GM12874 (cell line): ENCODE measurements around the gene ZNF554.

Experiments
- TF ChIP-seq, protein P1 (sequence below): IDR thresholded peaks from 2 replicates; pipeline ENCODE4 v1.5.1; 2011; ENCODE audit warnings: low read depth, mild to moderate bottlenecking, control low read depth, low read length, moderate library complexity; ENCODE audit not compliant: insufficient read depth

ZNF554 gene

DNA sequence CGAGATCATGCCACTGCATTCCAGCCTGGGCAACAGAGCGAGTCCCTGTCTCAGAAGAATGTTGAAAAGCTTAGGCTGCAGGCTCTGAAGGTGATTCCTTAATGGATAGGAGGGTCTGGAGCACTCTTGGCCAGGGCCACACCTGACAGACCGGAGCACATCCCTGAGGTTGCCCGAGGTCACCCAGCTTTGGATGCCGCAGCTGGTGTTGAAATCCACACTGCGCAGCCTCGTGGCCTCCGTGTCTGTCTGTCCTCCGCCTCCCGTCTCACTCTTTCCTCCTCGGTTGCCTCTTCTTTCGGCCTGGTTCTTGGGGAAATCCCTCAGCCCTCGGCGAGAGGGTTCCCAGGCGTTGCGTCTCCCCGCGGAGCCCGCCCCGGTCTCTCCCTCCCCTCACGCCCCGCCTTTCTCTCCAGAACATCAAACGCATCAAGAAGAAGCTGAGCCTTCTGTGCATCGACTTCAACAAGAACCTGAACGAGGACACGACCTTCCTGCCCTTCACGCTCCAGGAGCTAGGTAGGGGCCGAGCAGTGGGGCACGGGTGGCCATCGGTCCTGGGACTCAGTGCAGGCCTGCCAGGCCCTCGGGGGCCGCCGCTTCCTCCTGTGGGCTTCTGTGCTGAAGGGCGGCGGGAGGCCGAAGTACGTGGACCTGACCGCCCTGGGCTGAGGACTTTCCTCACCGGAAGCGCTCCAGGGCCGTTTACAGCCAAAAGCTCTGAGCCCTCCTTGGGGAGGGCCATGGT, 20.2 kb upstream of the ZNF554 start:
- TF ChIP-seq, protein P1, sequence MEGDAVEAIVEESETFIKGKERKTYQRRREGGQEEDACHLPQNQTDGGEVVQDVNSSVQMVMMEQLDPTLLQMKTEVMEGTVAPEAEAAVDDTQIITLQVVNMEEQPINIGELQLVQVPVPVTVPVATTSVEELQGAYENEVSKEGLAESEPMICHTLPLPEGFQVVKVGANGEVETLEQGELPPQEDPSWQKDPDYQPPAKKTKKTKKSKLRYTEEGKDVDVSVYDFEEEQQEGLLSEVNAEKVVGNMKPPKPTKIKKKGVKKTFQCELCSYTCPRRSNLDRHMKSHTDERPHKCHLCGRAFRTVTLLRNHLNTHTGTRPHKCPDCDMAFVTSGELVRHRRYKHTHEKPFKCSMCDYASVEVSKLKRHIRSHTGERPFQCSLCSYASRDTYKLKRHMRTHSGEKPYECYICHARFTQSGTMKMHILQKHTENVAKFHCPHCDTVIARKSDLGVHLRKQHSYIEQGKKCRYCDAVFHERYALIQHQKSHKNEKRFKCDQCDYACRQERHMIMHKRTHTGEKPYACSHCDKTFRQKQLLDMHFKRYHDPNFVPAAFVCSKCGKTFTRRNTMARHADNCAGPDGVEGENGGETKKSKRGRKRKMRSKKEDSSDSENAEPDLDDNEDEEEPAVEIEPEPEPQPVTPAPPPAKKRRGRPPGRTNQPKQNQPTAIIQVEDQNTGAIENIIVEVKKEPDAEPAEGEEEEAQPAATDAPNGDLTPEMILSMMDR: no peak

DNA sequence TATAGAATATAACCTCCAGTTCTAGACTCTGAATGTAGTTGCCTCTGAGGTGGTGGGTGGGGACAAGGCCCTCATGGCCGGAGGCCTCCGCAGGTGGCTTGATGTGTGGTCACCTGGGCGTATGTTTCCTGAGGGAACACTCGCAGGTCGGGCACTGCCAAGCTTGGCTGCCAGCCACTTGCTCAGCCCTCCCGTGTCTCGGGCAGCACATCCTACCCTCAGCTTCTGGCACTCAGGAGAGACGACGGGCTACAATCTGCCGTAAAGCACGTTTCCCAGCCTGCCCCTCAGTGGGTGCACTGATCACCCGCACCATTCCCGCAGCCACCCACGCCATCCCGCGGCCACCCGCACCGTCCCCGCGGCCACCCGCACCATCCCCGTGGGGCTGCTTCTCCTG, 19.2 kb upstream of the ZNF554 start:
- TF ChIP-seq, protein P1: no peak

DNA sequence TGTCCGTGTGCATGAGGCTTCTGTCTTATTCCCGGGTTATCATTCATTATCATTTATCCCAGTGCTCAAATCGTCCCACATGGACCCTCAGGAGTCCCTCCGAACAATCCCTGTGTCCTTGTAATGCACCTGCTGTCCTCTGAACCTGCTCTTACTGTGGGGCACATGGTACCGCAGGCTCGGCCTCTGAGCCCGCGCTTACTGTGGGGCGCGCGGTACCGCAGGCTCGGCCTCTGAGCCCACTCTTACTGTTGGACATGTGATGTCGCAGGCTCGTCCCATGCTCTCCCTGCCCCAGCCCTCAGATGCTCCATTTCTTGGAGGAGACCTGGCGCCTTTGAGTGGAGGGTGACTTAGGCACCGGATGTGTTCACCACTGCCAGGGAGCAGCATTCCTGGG, 16.8 kb upstream of the ZNF554 start:
- TF ChIP-seq, protein P1: no peak

DNA sequence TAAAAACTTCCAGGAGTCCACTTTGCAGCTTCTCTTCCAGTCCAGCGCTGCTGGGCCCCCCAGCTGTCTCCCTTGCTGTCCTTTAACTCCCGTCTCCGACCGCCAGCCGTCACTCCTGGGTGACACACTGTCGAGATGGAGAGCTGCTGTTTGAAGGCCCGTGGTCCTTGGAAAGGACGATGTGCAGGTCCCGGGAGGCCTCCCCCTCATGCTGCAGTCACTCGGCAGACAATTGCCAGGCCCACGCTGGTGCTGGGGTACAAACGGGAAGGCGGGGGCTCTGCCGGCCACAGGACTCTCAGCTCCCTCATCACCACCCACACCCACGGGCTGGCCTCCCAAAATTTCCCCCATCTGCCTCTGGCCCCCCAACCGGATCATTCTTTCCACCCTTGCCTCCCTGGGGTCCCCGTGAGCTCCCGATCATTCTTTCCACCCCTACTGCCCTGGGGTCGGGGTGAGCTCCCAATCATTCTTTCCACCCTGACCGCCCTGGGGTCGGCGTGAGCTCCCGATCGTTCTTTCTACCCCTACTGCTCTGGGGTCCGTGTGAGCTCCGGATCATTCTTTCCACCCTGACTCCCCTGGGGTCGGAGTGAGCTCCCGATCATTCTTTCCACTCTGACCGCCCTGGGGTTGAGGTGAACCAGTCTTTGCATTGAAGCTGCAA, 16.0 kb upstream of the ZNF554 start:
- TF ChIP-seq, protein P1: no peak

DNA sequence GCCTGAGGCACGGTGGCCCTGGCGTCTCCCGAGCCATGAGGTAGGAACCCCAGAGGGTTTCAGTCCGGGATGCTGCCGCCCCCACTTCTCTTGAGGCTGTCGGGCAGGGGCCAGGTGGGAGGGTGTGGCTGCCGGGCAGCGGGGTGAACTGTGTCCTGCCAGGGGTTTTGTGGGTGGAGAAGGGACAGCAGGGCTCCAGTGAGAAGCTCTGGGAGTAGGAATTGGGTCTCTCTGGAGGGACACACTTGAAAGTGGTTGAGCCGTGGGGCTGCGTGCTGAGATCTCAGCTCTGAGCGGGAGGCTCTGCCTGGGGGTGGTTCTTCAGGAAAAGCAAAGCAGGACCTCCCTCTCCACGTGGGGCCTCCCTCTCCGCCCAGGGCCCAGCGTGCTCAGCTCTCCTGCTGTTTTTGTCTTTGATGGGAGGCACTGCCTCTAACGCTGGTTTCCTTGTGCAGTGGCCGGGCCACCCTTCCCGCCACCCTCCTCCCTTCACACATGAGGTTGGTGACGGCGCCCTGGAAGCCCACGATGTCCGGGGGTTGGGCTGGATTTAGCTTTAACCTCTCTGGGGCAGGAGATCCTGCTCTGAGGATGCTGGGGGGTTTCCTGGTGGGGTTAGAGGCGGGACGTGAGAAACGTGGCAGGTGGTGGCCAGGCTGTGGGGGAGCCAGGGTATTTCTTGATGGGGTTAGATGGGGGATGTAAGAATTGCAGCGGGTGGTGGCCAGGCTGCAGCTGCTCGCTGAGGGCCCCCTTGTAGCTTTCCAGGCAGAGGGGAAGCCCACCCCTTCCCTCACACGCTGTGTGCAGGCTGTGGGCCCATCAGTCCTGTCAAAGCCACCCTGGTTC, 15.3 kb upstream of the ZNF554 start:
- TF ChIP-seq, protein P1: no peak

DNA sequence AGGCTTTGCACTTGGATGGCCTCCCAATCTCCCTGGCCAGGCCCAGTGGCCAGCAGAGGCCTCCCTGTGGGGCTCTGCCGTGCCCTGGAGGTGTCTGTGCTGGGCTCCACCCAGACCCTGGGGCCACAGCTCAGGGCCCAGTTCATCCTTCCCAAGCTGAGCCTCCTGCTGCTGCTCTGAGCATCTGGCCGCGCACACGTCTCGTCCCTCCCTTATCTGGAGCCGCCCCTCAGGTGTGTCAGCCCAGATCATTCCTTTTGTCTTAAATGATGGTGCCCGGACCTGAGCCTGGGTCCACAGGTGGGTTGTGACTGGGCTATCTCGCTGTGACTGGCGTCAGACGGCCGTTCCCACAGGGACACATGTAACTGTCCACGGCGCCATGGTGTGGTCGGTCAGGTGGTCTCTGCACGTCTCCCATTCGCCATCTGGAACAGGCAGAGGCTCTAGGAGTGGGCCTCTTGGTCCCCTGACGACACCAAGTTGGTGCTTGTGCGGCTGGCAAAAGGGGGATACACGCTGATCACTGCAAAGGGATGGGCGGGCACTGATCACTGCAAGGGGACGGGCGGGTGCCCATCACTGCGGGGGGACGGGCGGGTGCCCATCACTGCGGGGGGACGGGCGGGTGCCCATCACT, 14.3 kb upstream of the ZNF554 start:
- TF ChIP-seq, protein P1: no peak

DNA sequence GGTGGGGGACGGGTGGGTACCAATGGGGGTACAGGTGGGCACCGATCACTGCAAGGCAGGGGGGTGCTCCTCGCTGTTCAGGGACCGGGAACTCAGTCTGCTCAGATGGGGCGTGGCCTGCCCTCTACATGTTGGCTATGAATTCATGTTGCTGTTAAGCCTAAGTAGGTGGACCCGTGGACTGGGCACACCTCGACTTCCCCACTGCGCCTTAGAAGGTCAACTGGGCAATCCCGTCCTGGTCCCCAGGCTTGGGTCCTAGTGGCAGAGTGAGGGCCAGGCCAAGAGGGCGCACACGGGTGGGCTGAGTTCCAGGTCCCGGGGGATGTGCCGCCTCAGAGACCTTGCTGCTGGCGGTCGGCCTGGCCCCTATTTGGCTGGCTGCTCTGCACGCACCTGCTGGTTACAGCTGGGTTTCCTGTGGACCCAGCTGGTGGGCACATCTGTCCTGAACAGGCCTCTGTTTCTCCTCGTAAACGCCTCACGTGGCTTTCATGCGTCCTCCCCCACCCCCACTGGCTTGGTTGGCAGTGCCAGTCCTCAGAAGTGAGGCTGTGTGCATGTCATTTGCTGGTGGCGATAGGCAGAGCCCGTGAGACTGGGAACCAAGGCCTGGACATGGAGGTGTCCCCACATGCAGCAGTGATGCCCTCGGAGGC, 13.5 kb upstream of the ZNF554 start:
- TF ChIP-seq, protein P1: no peak
